GM12865 (cell line): ENCODE results near the gene NTMT1.

Experiments used
- DNase-seq: peaks from one replicate; pipeline ENCODE4 v3.0.0; 2010; ENCODE audit warnings: low read depth
- H3K4me3 ChIP-seq: 2 replicates; pipeline ENCODE4 v1.5.1; 2011; ENCODE audit warnings: mild to moderate bottlenecking, low read depth, low read length, control low read depth
- TF ChIP-seq, protein P1 (sequence below): IDR thresholded peaks from 2 replicates; pipeline ENCODE4 v1.5.1; 2011; ENCODE audit warnings: low read length, control low read depth, low read depth, inconsistent platforms; ENCODE audit not compliant: insufficient read depth; ENCODE audit errors: missing control alignments

The NTMT1 gene

GRCh38 chr9:129626625-129627284, 792 bp downstream of the NTMT1 start:
- peak; percentile 46 for DNase-seq
- peak overlapping the region; percentile 88 for H3K4me3 ChIP-seq
- TF ChIP-seq, protein P1, sequence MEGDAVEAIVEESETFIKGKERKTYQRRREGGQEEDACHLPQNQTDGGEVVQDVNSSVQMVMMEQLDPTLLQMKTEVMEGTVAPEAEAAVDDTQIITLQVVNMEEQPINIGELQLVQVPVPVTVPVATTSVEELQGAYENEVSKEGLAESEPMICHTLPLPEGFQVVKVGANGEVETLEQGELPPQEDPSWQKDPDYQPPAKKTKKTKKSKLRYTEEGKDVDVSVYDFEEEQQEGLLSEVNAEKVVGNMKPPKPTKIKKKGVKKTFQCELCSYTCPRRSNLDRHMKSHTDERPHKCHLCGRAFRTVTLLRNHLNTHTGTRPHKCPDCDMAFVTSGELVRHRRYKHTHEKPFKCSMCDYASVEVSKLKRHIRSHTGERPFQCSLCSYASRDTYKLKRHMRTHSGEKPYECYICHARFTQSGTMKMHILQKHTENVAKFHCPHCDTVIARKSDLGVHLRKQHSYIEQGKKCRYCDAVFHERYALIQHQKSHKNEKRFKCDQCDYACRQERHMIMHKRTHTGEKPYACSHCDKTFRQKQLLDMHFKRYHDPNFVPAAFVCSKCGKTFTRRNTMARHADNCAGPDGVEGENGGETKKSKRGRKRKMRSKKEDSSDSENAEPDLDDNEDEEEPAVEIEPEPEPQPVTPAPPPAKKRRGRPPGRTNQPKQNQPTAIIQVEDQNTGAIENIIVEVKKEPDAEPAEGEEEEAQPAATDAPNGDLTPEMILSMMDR: no peak

DNA sequence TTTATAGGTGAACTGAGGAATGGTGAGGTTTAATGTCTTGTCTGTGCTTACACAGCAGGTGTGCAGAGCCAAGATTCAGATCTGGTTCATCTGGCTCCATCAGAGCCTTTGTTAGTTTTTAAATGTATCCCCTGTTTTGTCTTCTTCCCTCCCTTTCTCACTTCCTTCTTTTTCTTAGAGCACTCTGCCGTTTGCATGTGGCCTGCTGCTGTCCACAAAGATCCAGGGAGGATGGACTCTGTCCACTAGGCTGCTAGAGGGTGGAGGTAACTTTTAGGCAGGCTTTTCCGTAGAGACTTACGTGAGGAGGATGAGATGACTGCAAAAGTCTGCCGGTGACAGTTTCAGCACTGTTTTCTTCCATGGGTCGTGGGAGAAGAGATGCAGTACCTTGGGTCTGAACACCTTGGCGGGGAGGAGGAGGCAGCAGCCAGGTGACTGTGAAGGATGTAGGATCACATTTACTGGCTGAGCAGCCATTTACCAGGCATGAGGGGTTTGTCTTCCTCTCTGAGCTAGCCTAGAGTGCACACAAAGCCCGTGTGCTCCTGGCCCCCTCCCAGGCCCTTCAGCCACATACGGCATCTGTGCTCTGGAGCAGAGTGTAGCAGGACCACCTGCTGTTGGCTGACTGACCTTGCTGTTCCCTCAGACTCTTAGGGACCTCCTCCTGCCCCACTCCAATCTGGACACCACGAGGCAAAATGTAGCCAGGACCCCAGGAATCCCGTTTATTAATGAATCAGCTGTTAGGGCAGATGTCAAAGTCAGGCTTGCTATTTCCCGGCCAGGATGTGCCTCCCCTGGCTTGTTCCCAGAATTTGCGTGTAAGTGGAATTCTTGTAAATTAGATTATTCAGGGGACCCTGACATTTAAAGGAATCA, 1.8 kb downstream of the NTMT1 start:
- no peak for DNase-seq
- H3K4me3 ChIP-seq: peak overlapping the region; percentile 88
- TF ChIP-seq, protein P1: no peak

- no peak overlapping the region for H3K4me3 ChIP-seq
- DNase-seq: no peak
These were observed 2.7 kb downstream of the NTMT1 start for GRCh38 chr9:129628709-129629108.

GRCh38 chr9:129629251-129629820, 3.4 kb downstream of the NTMT1 start:
- TF ChIP-seq, protein P1: no peak
- DNase-seq: no peak
- no peak overlapping the region for H3K4me3 ChIP-seq

More at GRCh38 chr9:129628709-129629108, 2.7 kb downstream of the NTMT1 start:
- TF ChIP-seq, protein P1: no peak

DNA sequence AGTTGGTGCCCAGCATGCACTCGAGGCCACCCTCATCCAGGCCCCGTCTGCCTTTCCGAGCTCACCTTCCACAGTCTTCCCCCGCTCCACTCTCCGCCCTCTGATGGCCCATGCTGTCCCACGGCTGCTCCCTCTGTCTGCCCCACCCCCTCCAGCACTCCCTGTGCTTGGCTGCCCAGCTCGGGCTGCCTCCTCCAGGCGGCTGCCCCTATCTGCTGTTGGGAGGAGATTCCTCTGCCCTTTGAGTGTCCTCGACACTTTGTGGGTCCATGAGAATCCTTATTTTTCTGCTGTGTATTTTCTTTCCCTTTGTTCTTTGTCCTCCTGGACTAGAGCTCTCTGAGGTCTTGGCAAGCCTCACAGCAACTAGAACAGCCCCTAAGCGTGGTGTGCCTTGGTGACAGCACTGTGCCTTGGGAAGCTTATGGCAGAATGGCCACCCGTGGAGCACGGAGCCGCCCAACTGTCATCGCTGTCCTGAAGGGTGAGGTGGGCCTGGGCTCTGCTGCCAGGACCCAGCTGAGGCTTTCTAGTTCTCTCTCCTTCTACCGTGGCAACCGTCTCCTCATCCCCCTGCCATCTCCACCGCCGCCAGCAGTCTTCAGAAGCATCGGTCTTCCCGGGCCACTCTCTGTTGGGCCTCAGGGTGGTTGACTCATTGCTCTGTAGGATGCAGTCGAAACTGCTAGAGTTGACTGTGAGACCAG, 5.2 kb downstream of the NTMT1 start:
- no peak for DNase-seq
- TF ChIP-seq, protein P1: no peak
- no peak overlapping the region for H3K4me3 ChIP-seq

DNA sequence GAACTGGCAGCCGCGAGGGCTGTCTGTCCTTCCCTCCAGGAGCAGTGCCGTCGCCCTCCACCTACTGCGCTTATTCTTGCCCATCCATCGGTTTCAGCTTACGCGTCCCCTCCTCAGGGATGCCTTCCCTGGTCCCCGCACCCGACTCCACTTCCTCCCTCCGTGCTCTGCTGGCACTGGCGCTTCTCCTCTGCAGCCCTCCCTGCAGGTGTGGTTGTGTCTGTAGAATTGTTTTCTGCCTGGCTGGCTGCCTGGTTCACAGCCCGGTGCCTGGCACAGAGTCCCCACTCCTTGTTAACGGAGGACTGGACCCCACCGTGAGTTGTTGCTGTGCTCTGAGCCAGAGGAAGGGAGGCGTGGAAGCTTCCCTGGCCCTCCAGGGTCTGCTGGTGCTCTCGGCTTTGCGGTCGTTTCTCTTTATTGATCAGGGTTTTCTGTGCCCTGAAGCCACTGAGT, 5.7 kb downstream of the NTMT1 start:
- DNase-seq: no peak
- TF ChIP-seq, protein P1: no peak
- no peak overlapping the region for H3K4me3 ChIP-seq
